SU-DHL-6 (cell line): ENCODE results near the gene WDR82.

Experiments
- CTCF ChIP-seq: fragments of 200-600 bp; sonication (generic); IDR thresholded peaks from one replicate; pipeline ENCODE4 v1.5.1; 2017; ENCODE audit warnings: antibody characterized with exemption, mild to moderate bottlenecking, low read length, moderate library complexity; ENCODE audit not compliant: insufficient read depth, poor library complexity, severe bottlenecking
- EZH2phosphoT487 ChIP-seq: fragments of 200-600 bp; sonication (generic), shearing (Covaris generic); conservative IDR thresholded peaks from 2 replicates; pipeline ENCODE4 v1.6.1; 2018; ENCODE audit warnings: mild to moderate bottlenecking, antibody characterized with exemption, low read length, moderate library complexity, mixed read lengths

- TF ChIP-seq EZH2phosphoT487 (no peak), CTCF (no peak)
These were observed 20.9 kb upstream of the WDR82 start for GRCh38 chr3:52299247-52299878.
